ENCODE results near the gene SMIM24.

DNA sequence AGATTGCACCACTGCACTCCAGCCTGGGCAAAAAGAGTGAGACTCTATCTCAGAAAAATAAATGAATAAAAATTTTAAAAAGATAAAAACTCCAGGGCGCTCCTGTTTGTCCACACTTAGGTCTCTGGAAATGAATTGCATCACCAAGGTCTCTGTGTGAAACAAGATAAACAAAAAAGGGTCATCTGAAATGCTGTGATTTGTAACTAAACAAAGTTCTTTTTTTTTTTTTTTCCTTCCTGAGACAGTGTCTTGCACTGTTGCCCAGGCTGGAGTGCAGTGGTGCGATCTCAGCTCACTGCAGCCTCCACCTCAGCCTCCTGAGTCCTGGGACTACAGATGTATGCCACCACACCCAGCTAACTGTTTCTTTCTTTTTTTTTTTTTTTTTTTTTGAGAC, 37.3 kb upstream of the SMIM24 start:
- TF ChIP-seq, protein P1, sequence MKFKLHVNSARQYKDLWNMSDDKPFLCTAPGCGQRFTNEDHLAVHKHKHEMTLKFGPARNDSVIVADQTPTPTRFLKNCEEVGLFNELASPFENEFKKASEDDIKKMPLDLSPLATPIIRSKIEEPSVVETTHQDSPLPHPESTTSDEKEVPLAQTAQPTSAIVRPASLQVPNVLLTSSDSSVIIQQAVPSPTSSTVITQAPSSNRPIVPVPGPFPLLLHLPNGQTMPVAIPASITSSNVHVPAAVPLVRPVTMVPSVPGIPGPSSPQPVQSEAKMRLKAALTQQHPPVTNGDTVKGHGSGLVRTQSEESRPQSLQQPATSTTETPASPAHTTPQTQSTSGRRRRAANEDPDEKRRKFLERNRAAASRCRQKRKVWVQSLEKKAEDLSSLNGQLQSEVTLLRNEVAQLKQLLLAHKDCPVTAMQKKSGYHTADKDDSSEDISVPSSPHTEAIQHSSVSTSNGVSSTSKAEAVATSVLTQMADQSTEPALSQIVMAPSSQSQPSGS (IDR thresholded peaks at IDR 0.05; ENCODE audit: low read length): no peak
- TF ChIP-seq CREB1 (IDR thresholded peaks at IDR 0.05; ENCODE audit: low read depth) (no peak), RAD21 (IDR thresholded peaks at IDR 0.05; ENCODE audit: insufficient read depth, low read depth, low read length) (no peak), SMAD1 (IDR thresholded peaks at IDR 0.05; ENCODE audit: low read depth, partially characterized antibody) (no peak), SPI1 (IDR thresholded peaks at IDR 0.05; ENCODE audit: borderline replicate concordance, insufficient read depth, low read depth, low read length) (no peak), EZH2 (IDR thresholded peaks at IDR 0.05; ENCODE audit: borderline replicate concordance, control insufficient read depth, low read depth, low read length) (no peak), POLR2AphosphoS5 (IDR thresholded peaks at IDR 0.05; ENCODE audit: low read length) (no peak), POLR2A (IDR thresholded peaks at IDR 0.05; ENCODE audit: low read depth, low read length) (no peak), ZNF384 (IDR thresholded peaks at IDR 0.05; ENCODE audit: borderline replicate concordance, low read depth, low read length) (no peak), ZNF24 (IDR thresholded peaks at IDR 0.05) (no peak), GABPA (IDR thresholded peaks at IDR 0.05; ENCODE audit: low read depth) (no peak)
- TF ChIP-seq, protein P2, sequence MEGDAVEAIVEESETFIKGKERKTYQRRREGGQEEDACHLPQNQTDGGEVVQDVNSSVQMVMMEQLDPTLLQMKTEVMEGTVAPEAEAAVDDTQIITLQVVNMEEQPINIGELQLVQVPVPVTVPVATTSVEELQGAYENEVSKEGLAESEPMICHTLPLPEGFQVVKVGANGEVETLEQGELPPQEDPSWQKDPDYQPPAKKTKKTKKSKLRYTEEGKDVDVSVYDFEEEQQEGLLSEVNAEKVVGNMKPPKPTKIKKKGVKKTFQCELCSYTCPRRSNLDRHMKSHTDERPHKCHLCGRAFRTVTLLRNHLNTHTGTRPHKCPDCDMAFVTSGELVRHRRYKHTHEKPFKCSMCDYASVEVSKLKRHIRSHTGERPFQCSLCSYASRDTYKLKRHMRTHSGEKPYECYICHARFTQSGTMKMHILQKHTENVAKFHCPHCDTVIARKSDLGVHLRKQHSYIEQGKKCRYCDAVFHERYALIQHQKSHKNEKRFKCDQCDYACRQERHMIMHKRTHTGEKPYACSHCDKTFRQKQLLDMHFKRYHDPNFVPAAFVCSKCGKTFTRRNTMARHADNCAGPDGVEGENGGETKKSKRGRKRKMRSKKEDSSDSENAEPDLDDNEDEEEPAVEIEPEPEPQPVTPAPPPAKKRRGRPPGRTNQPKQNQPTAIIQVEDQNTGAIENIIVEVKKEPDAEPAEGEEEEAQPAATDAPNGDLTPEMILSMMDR (IDR thresholded peaks at IDR 0.05 in 2 of 3, conservative IDR thresholded peaks at IDR 0.05 in 1 of 3; ENCODE audit: control insufficient read depth in 2 of 3, extremely low read depth in 1 of 3, insufficient read depth in 1 of 3, low read depth in 3 of 3, low read length in 3 of 3): no peak
- TF ChIP-seq, protein P3, sequence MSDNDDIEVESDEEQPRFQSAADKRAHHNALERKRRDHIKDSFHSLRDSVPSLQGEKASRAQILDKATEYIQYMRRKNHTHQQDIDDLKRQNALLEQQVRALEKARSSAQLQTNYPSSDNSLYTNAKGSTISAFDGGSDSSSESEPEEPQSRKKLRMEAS (IDR thresholded peaks at IDR 0.05; ENCODE audit: low read depth, low read length): no peak
